Measurements from ENCODE around the gene FLYWCH1. TPM values are rescaled to one million over a fixed set of nuclear protein-coding genes. Genes with fewer than 3 reads are reported as not detected.

FLYWCH1 gene
- total and polyA plus RNA-seq, 2 donors (not counting 3 experiments of a cell fraction or from before 2014, with no cell fraction given) = 32.0 to 51.2 TPM

DNA sequence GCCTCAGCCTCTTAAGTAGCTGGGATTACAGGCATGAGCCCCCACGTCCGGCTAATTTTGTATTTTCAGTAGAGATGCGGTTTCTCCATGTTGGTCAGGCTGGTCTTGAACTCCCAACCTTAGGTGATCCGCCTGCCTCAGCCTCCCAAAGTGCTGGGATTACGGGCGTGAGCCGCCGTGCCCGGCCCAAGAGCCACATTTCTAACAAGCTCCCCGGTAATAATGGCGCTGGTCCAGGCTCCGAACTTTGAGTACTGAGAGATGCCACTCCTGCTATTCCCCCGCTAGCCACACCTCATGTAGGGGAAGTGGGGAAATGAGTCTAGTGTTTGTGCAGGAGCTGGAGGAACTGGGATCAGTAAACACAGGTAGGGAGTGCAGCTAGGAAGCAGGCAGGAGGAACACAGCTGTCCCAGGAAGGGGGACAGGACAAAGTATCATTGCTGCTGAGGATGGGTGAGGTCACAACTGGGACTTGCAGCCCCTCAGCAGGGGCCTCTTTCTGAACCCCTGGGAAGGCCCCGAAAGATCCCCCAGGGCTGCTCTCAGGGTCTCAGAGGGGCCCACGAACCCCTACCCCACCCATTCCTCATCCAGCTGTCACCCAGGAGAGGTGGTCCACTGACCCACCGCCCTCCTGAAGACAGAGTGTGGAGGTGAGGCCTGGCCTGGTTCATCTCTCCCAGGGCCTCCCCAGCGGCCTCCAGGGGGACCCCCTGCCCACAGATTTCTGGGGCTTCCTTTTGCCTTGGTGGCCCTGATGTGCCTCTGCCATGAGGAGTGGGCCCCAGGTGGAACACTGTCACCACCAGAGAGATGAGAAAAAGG lies 48.7 kb downstream of the FLYWCH1 start:
- Histone ChIP-seq H2AFZ (ENCODE audit: low read depth, low read length) (no peak overlapping the region), H3K9ac (replicated peaks; ENCODE audit: extremely low read depth, insufficient read depth, low read length) (no peak overlapping the region), H3K27me3 (ENCODE audit: control insufficient read depth in 2 of 2, insufficient read depth in 2 of 2, low read length in 2 of 2) (peaks cover 19 to 29% of the 10 kb centered on the region in 2 experiments), H3K79me2 (ENCODE audit: control insufficient read depth, insufficient read depth, low read length) (no peaks in the 10 kb centered on the region), H4K20me1 (replicated peaks; ENCODE audit: control insufficient read depth, extremely low read depth, insufficient read depth, low read length) (no peaks in the 10 kb centered on the region), H3K27ac (ENCODE audit: insufficient read depth, low read depth, low read length) (no peak overlapping the region), H3K4me2 (ENCODE audit: insufficient read depth, low read length) (no peak overlapping the region), H3K4me1 (ENCODE audit: control insufficient read depth, extremely low read depth, insufficient read depth, low read length) (peaks cover 7% of the 10 kb centered on the region), H3K4me3 (replicated peaks in 1 of 3; ENCODE audit: insufficient read depth in 1 of 3, low read depth in 1 of 3, low read length in 3 of 3) (no peak overlapping the region), H3K36me3 (ENCODE audit: control insufficient read depth in 2 of 2, extremely low read depth in 1 of 2, insufficient read depth in 2 of 2, low read length in 2 of 2) (no peaks in the 10 kb centered on the region), H3K9me3 (replicated peaks; ENCODE audit: control insufficient read depth, insufficient read depth, low read length) (no peaks in the 10 kb centered on the region), H3K9me1 (replicated peaks; ENCODE audit: control insufficient read depth, extremely low read depth, insufficient read depth, low read length) (no peaks in the 10 kb centered on the region)
- no TSS peak for BruUV-seq (replicated peaks)
- no peak for TF ChIP-seq FOS (IDR thresholded peaks at IDR 0.05; ENCODE audit: borderline replicate concordance, insufficient read depth, low read length)
- TF ChIP-seq POLR2AphosphoS5 (IDR thresholded peaks at IDR 0.05; ENCODE audit: insufficient read depth, low read depth, low read length) = no peak
- no peak for TF ChIP-seq GATA2 (IDR thresholded peaks at IDR 0.05; ENCODE audit: insufficient read depth, insufficient read length, low read depth, low read length)
- dilution Hi-C loops (cut with MboI; ENCODE audit: extremely low pct_ligation_motif_present, low sequenced_read_pairs) = no loop called here
- POLR2A ChIA-PET = no interaction called here
- CTCF ChIA-PET = interaction anchor here (0.6 to 1.8 kb wide), 3 partner anchors 9 to 33 kb away, joined by 5 to 7 read pairs (median 5); partner anchors contain the start of gene PAQR4
- FAIRE-seq = no peak
- intact Hi-C loops (cut with micrococcal nuclease) = loop anchor here (1.0 kb wide), 1 partner anchor 122 kb away; no protein-coding TSS in a partner anchor
- no peak for DNase-seq (ENCODE audit: low read depth, low spot score)

GRCh38 chr16:2962334-2963073 lies 50.8 kb downstream of the FLYWCH1 start:
- Histone ChIP-seq H3K9ac (replicated peaks; ENCODE audit: extremely low read depth, insufficient read depth, low read length) (no peak overlapping the region), H3K4me3 (replicated peaks in 1 of 3; ENCODE audit: insufficient read depth in 1 of 3, low read depth in 1 of 3, low read length in 3 of 3) (no peak overlapping the region), H3K4me2 (ENCODE audit: insufficient read depth, low read length) (no peak overlapping the region), H3K9me3 (replicated peaks; ENCODE audit: control insufficient read depth, insufficient read depth, low read length) (no peaks in the 10 kb centered on the region), H3K27ac (ENCODE audit: insufficient read depth, low read depth, low read length) (no peak overlapping the region), H3K4me1 (ENCODE audit: control insufficient read depth, extremely low read depth, insufficient read depth, low read length) (peaks cover 7% of the 10 kb centered on the region), H3K9me1 (replicated peaks; ENCODE audit: control insufficient read depth, extremely low read depth, insufficient read depth, low read length) (no peaks in the 10 kb centered on the region), H4K20me1 (replicated peaks; ENCODE audit: control insufficient read depth, extremely low read depth, insufficient read depth, low read length) (no peaks in the 10 kb centered on the region), H3K27me3 (ENCODE audit: control insufficient read depth in 2 of 2, insufficient read depth in 2 of 2, low read length in 2 of 2) (peaks cover 27 to 48% of the 10 kb centered on the region in 2 experiments), H3K36me3 (ENCODE audit: control insufficient read depth in 2 of 2, extremely low read depth in 1 of 2, insufficient read depth in 2 of 2, low read length in 2 of 2) (no peaks in the 10 kb centered on the region), H3K79me2 (ENCODE audit: control insufficient read depth, insufficient read depth, low read length) (no peaks in the 10 kb centered on the region), H2AFZ (ENCODE audit: low read depth, low read length) (no peak overlapping the region)
- dilution Hi-C loops (cut with MboI; ENCODE audit: extremely low pct_ligation_motif_present, low sequenced_read_pairs) = no loop called here
- ChIA-PET POLR2A (no interaction called here), CTCF (interaction anchor here (1.4 kb wide), 2 partner anchors 22 to 124 kb away, joined by 3 to 5 read pairs; no protein-coding TSS in a partner anchor)
- FAIRE-seq (no peak), DNase-seq (ENCODE audit: low read depth, low spot score) (no peak)
- intact Hi-C loops (cut with micrococcal nuclease) = no loop called here
- BruUV-seq (replicated peaks) = no TSS peak
- TF ChIP-seq GATA2 (IDR thresholded peaks at IDR 0.05; ENCODE audit: insufficient read depth, insufficient read length, low read depth, low read length) (no peak), EZH2 (IDR thresholded peaks at IDR 0.05; ENCODE audit: borderline replicate concordance, low read depth, low read length, severe bottlenecking) (no peak), MYC (IDR thresholded peaks at IDR 0.05; ENCODE audit: low read depth, low read length) (no peak), JUN (IDR thresholded peaks at IDR 0.05; ENCODE audit: borderline replicate concordance, insufficient read depth, insufficient read length, low read depth) (no peak), POLR2A (IDR thresholded peaks at IDR 0.05; ENCODE audit: low read depth, low read length) (no peak), POLR2AphosphoS5 (IDR thresholded peaks at IDR 0.05; ENCODE audit: insufficient read depth, low read depth, low read length) (no peak)

Measured in endothelial cell of umbilical vein (primary cell).